H7 (cell line): ENCODE measurements around the gene FMO2. TPM values are rescaled to one million over a fixed set of nuclear protein-coding genes. Genes with fewer than 3 reads are reported as not detected.
A peak's percentile ranks its signal among the peaks of the same experiment; 100 is the strongest.

Experiments
- DNase-seq: peaks from one replicate; pipeline ENCODE4 v3.0.0; 2012
- H3K27me3 ChIP-seq: 2 replicates; pipeline ENCODE4 v1.6.0; 2011; ENCODE audit warnings: mild to moderate bottlenecking, low read length; ENCODE audit not compliant: control insufficient read depth, insufficient read depth
- H3K36me3 ChIP-seq: replicated peaks from 2 replicates; pipeline ENCODE4 v1.5.1; 2011; ENCODE audit warnings: low read length; ENCODE audit not compliant: control insufficient read depth, insufficient read depth
- H3K4me3 ChIP-seq: 2 replicates; pipeline ENCODE4 v1.5.1; 2011; ENCODE audit warnings: low read depth, mild to moderate bottlenecking, control low read depth, low read length, moderate library complexity; ENCODE audit not compliant: insufficient read depth
- total RNA-seq: library from RNA; depleted of rRNA; stranded (reverse); fragments of >200 nt; shearing (Covaris generic); gene quantifications from 2 replicates; pipeline ENCODE4 v1.2.3, GENCODE V29; 2014; rRNA removed

Gene FMO2
- 0.03 TPM in 1 of 2 replicates, not detected in the other for total RNA-seq

- no peak for DNase-seq
- H3K4me3 ChIP-seq = no peak within 1 kb of the TSS
- no peaks in the 10 kb centered on the region for H3K36me3 ChIP-seq
- H3K27me3 ChIP-seq = no peaks in the 10 kb centered on the region
Observed at GRCh38 chr1:171185091-171185490, at the start of gene FMO2. Gene FMO2 (plus strand): TSS chr1:171185300. CDS start chr1:171185714, 414 bp downstream.

GRCh38 chr1:171137580-171137979, 47.5 kb upstream of the FMO2 start:
- H3K4me3 ChIP-seq = no peak overlapping the region
- DNase-seq = no peak

DNA sequence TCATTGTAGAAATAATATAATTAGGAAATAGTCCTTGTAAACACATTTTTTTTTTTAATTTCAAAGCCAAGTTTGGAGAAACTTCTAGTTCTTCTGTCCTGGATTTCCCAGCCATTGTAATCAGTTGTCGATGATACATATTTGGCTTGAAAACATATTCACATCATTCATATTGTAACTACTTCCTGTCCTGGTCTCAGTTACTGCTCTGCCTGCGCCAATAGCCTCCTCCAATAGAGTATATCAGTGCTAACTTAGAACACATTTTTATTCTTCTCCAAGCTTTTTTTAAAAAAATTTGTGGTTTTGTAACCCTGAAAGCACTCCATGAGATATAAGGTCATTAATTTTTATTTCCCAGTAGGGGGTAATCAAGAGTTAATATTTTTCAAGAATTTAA, 46.1 kb upstream of the FMO2 start:
- Histone ChIP-seq H3K36me3 (no peaks in the 10 kb centered on the region), H3K4me3 (no peak overlapping the region)

More at GRCh38 chr1:171137580-171137979, 47.5 kb upstream of the FMO2 start:
- no peaks in the 10 kb centered on the region for H3K36me3 ChIP-seq
- H3K27me3 ChIP-seq = no peaks in the 10 kb centered on the region

GRCh38 chr1:171139890-171140289, 45.2 kb upstream of the FMO2 start:
- DNase-seq = no peak
- Histone ChIP-seq H3K27me3 (no peaks in the 10 kb centered on the region), H3K36me3 (no peaks in the 10 kb centered on the region), H3K4me3 (no peak overlapping the region)

More for the DNA sequence above, 46.1 kb upstream of the FMO2 start:
- no peak for DNase-seq
- no peaks in the 10 kb centered on the region for H3K27me3 ChIP-seq

GRCh38 chr1:171140401-171140800, 44.7 kb upstream of the FMO2 start:
- Histone ChIP-seq H3K36me3 (no peaks in the 10 kb centered on the region), H3K27me3 (no peaks in the 10 kb centered on the region), H3K4me3 (no peak overlapping the region)
- no peak for DNase-seq

- Histone ChIP-seq H3K4me3 (no peak overlapping the region), H3K27me3 (no peaks in the 10 kb centered on the region), H3K36me3 (no peaks in the 10 kb centered on the region)
- no peak for DNase-seq
Observed at GRCh38 chr1:171140956-171141687, 44.0 kb upstream of the FMO2 start.

GRCh38 chr1:171141688-171142415, 43.2 kb upstream of the FMO2 start:
- H3K36me3 ChIP-seq = no peaks in the 10 kb centered on the region
- no peaks in the 10 kb centered on the region for H3K27me3 ChIP-seq
- peak; percentile 22 for DNase-seq
- H3K4me3 ChIP-seq = no peak overlapping the region

- Histone ChIP-seq H3K4me3 (no peak overlapping the region), H3K36me3 (no peaks in the 10 kb centered on the region), H3K27me3 (no peaks in the 10 kb centered on the region)
- DNase-seq = no peak
Observed at GRCh38 chr1:171142416-171143385, 42.4 kb upstream of the FMO2 start.

- Histone ChIP-seq H3K36me3 (no peaks in the 10 kb centered on the region), H3K27me3 (no peaks in the 10 kb centered on the region), H3K4me3 (no peak overlapping the region)
- DNase-seq = no peak
Observed at GRCh38 chr1:171150156-171150555, 34.9 kb upstream of the FMO2 start.

- Histone ChIP-seq H3K36me3 (no peaks in the 10 kb centered on the region), H3K27me3 (no peaks in the 10 kb centered on the region), H3K4me3 (no peak overlapping the region)
- no peak for DNase-seq
Observed at GRCh38 chr1:171152549-171152948, 32.6 kb upstream of the FMO2 start.

DNA sequence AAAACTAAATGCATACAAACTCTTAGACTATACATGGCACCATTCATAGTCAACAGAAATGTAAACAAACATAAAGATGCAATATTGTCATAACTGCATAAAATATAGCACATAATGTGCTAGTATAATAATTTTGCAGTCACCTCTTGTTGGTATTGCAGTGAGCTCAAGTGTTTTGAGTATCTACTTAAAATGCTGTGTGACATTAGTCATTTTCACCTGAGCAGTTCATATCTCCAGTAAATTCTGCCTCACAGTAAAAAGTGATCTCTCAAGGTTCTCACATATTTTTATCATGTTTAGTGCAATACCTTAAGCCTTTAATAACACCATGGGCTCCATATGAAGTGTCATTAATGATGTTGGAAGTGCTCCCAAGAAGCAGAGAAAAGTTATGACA, 29.6 kb upstream of the FMO2 start:
- no peak overlapping the region for H3K4me3 ChIP-seq
- H3K27me3 ChIP-seq = no peaks in the 10 kb centered on the region
- H3K36me3 ChIP-seq = no peaks in the 10 kb centered on the region
- no peak for DNase-seq

- Histone ChIP-seq H3K27me3 (no peaks in the 10 kb centered on the region), H3K36me3 (no peaks in the 10 kb centered on the region), H3K4me3 (no peak overlapping the region)
- DNase-seq = no peak
Observed at GRCh38 chr1:171158096-171158495, 27.0 kb upstream of the FMO2 start.

DNA sequence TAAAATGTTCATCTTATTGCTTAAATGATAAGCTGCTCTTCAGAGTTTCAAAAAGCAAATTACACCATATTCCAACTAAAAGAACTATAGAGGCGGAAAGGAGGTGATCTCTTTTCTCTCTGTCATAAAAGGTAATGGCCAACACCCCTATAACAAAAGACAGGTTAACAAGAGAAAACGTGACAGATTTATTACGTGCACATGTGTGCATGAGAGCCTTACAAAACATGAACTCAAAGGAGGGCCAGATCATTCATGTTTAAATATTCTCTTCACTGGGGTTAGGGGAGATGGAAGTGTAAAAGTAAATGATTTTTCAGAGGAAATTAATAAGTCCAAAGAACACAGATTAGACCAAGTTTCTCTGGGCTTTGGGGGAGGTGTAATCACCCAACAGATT, 26.5 kb upstream of the FMO2 start:
- no peaks in the 10 kb centered on the region for H3K27me3 ChIP-seq
- H3K4me3 ChIP-seq = no peak overlapping the region
- DNase-seq = no peak
- no peaks in the 10 kb centered on the region for H3K36me3 ChIP-seq

GRCh38 chr1:171159148-171159547, 26.0 kb upstream of the FMO2 start:
- no peak for DNase-seq
- no peaks in the 10 kb centered on the region for H3K27me3 ChIP-seq
- H3K4me3 ChIP-seq = no peak overlapping the region
- no peaks in the 10 kb centered on the region for H3K36me3 ChIP-seq
